ENCODE measurements around the gene STAT5A. TPM values are rescaled to one million over a fixed set of nuclear protein-coding genes. Genes with fewer than 3 reads are reported as not detected.
A peak's percentile ranks its signal among the peaks of the same experiment; 100 is the strongest.

STAT5A gene
- total RNA-seq, 4 donors from 2014 or later: 11.2 to 80.0 (median 34.5) TPM

- no peak overlapping the region for H3K4me3 ChIP-seq
- H3K27ac ChIP-seq: peak overlapping the region; percentile 0 to 51 (median 18)
- H3K27me3 ChIP-seq: no peaks in the 10 kb centered on the region
- H3K4me1 ChIP-seq: no peaks in the 10 kb centered on the region
- TF ChIP-seq POLR2A (IDR thresholded peaks at IDR 0.05) (no peak), CTCF (IDR thresholded peaks at IDR 0.05) (no peak)
- no peaks in the 10 kb centered on the region for H3K9me3 ChIP-seq
- peak in 2 of 3 donors; percentile 52 to 71 for DNase-seq
- peaks cover 0 to 92% (median 0%) of the 10 kb centered on the region in 3 donors for H3K36me3 ChIP-seq
Observed at GRCh38 chr17:42337442-42337841, 49.1 kb downstream of the STAT5A start.

GRCh38 chr17:42338427-42338985, 50.2 kb downstream of the STAT5A start:
- no peak overlapping the region for H3K4me3 ChIP-seq
- TF ChIP-seq CTCF (IDR thresholded peaks at IDR 0.05) (no peak), POLR2A (IDR thresholded peaks at IDR 0.05) (no peak)
- H3K27me3 ChIP-seq: no peaks in the 10 kb centered on the region
- H3K27ac ChIP-seq: peak overlapping the region in 1 of 4 donors; percentile 40
- no peaks in the 10 kb centered on the region for H3K4me1 ChIP-seq
- H3K36me3 ChIP-seq: peaks cover 0 to 90% (median 0%) of the 10 kb centered on the region in 3 donors
- no peaks in the 10 kb centered on the region for H3K9me3 ChIP-seq
- DNase-seq: no peak

GRCh38 chr17:42339221-42339620, 50.9 kb downstream of the STAT5A start:
- Histone ChIP-seq H3K4me1 (no peaks in the 10 kb centered on the region), H3K27me3 (no peaks in the 10 kb centered on the region), H3K9me3 (no peaks in the 10 kb centered on the region), H3K36me3 (peaks cover 0 to 90% (median 0%) of the 10 kb centered on the region in 3 donors), H3K4me3 (no peak overlapping the region), H3K27ac (no peak overlapping the region)
- TF ChIP-seq POLR2A (IDR thresholded peaks at IDR 0.05) (no peak), CTCF (IDR thresholded peaks at IDR 0.05) (no peak)
- no peak for DNase-seq

GRCh38 chr17:42340691-42341127, 52.4 kb downstream of the STAT5A start:
- no peak for DNase-seq
- TF ChIP-seq CTCF (IDR thresholded peaks at IDR 0.05) (no peak), POLR2A (IDR thresholded peaks at IDR 0.05) (no peak)
- Histone ChIP-seq H3K4me1 (no peaks in the 10 kb centered on the region), H3K36me3 (peaks cover 0 to 90% (median 0%) of the 10 kb centered on the region in 3 donors), H3K27me3 (no peaks in the 10 kb centered on the region), H3K4me3 (no peak overlapping the region), H3K27ac (peak overlapping the region in 1 of 4 donors; percentile 55), H3K9me3 (no peaks in the 10 kb centered on the region)

GRCh38 chr17:42341568-42341967, 53.3 kb downstream of the STAT5A start:
- no peaks in the 10 kb centered on the region for H3K9me3 ChIP-seq
- no peaks in the 10 kb centered on the region for H3K4me1 ChIP-seq
- H3K36me3 ChIP-seq: peaks cover 0 to 90% (median 0%) of the 10 kb centered on the region in 3 donors
- H3K27ac ChIP-seq: peak overlapping the region in 3 of 4 donors; percentile 13 to 55 (median 25)
- DNase-seq: no peak
- TF ChIP-seq CTCF (IDR thresholded peaks at IDR 0.05) (no peak), POLR2A (IDR thresholded peaks at IDR 0.05) (no peak)
- H3K4me3 ChIP-seq: no peak overlapping the region
- no peaks in the 10 kb centered on the region for H3K27me3 ChIP-seq
